ENCODE data around the gene PPP2CA.
A peak's percentile ranks its signal among the peaks of the same experiment; 100 is the strongest.
"Not testable (repeated sequence)": the region's sequence is repeated elsewhere in the genome, so short reads cannot be mapped to it uniquely, and the experiment has no call there.

The PPP2CA gene

DNA sequence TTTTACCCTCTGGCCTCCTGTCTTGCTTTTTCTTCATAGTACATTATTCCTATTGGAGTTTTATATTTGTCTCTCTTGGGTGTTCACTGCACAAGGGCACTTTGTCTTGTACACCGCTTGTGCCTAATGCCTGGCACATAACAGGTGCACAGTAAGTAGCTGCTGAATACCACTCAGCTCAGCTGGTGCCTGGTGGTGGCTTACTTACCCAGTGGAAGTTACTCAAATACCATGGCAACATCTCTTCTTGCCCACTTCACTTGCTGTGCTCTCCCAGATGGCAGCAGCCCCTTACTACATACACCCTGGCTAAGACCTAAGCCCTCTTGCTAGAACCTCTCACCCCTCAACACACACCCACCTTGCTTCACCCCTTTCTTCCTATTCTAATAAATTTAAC lies 37.8 kb downstream of the PPP2CA start:
- no peak for DNase-seq

DNA sequence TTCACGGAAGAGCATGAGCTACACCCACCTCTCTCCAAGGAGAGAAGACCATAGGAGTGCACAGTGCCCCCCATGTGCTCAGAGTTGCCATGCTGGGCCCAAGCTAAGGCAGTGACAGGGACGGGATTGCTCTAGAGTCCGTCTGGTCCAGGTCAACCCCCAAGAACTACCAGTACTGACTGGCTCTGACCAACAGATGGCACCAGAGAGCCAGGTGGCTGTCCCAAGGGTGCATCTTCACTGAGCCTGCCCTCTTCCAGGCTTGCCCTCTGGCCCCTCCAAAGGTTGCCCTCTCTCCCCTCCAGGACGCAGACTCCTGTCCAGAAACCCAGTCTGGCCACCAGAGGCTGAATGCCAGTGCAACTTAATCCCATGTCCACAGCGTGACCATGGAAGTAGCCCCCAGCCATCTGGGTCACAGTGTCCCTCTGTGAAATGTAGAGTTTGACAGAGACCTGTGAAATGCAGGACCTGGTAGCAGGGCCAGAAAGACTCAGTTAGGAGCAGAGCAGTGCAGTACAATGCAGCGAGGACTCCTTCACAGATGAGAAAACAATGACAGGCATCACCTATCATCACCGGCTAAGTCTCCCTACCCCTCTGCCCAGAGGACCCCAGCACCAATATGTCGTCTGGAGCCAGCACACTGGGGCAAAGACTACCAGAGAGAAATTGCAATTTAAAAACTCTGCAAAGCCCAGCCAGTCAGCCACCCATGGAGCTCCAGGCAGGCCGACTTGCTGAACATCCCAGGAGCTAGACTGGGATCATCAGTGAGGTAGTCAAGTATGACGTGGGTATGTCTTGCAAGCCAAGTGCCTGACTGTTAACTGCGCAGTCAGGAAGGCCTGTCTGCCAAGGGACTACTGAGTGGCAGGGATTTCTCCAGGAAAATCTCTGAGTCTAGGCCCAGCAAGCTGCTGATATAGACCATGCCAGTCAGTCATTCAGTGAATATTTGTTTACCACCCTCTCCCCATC lies 41.4 kb downstream of the PPP2CA start:
- DNase-seq: peak; percentile 48

DNA sequence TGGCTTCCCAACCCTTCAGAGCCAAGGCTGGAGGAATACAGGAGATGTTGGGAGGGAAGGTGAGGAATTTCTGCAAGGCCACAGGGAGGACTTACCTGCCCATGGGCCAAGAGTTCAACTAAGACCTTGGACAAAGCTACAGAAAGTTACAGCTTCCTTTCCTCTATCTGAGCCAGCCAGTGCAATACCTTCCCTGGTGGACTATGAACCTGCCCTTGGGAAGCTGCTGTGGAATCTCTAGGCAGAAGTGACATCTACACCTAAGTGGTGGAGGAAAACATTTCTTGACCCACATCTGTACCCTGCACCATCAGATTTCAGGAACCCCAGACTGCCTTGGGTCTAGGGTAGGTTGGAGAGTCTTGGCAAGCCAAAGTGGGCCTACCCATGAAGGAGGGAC lies 42.4 kb downstream of the PPP2CA start:
- DNase-seq: no peak

DNA sequence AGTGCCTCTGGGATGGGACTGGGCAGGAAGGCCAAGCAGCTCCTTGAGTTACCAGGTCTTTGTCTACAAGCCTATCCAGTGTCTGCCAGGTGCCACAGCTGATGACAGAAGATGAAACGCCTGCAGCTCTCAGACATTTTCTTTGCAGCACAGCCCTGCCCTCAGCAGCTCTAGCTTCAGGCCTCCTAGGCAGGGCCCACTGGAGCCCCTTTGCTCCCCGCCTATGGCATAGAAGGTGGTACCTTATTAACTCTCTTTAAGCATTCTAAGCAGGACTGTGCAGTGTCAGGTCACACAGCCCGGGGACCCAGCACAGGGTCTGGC lies 47.8 kb downstream of the PPP2CA start:
- DNase-seq: no peak

DNA sequence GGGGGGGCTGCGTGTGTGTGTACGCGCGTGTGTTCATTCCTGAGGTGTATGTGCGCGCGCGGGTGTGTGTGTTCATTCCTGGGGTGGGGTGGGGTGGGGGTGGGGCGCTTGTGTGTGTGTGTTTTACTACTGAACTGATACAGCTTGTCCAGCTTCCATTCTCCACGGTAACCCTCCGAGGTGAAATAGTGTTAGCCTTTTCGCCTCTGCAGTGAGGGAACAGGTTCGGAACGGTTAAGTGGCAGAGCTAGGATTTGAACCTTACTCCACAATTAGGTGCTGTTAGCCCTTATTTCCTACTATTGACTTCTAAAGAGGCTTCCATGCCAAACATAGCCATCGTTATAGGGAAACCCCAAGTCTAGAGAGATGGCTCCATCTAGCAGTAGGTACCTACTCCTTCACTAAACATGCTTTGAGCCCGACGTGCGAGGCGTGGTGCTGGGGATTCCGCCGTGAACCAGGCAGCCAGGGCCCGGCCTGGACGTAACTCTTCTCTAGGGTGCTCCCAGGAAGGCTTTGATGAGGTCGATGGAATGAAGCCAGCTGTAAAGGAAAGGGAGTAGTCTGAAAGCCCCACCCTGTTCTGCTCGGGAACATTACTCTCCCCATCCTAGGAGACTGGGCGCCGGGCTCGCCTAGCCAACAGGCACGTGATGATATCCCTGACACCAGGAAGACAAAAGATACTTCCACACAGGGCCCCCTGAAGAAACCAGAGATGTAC lies 48.3 kb downstream of the PPP2CA start:
- peak; percentile 19 for DNase-seq

DNA sequence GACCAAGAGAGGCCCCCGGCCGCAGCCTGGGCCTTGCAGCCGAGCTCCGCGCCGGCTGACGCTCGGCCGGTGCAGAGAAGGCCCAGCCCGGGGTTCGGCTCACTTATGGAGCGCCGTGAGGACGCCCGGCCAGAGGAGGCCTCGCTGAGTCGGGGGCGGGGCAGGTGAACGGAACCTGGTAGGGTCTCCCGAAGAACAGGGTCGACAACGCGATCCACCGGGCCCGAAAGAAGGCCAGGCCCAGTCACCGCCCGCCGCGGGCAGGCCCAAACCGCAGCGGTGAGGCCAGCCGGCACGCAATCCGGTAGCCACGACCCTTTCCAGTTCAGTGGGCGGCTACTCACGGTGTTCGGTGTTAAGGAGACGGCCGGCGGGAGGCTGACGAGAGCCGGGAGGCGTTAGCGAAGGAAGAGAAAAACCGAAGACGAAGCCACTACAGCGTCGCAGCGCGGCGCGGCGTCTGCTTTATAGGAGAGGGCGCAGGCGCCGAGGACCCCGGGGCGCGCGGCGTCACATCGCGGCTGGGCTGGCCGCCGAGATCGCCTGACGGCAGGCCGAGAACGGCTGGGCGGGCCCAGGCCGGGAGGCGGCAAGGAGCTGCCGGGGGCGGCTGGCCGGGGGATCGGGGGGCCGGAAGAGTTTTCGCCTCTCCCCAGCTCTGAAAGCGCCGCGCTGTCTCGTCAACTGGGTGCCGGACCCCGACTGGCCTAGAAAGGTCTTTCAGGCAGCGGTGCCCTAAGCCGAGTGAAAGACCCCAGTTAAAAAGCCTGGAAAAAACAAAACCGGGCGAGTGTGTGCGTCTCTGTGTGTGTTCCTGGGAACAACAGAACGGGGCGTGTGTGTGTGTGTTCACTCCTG lies 49.1 kb downstream of the PPP2CA start, which contains the start of gene SKP1:
Gene SKP1, minus strand, starts transcription at position 440 of the 858 bp plus-strand sequence. CDS start 2,928 bp downstream, outside the sequence.
- DNase-seq: peak; percentile 81

DNA sequence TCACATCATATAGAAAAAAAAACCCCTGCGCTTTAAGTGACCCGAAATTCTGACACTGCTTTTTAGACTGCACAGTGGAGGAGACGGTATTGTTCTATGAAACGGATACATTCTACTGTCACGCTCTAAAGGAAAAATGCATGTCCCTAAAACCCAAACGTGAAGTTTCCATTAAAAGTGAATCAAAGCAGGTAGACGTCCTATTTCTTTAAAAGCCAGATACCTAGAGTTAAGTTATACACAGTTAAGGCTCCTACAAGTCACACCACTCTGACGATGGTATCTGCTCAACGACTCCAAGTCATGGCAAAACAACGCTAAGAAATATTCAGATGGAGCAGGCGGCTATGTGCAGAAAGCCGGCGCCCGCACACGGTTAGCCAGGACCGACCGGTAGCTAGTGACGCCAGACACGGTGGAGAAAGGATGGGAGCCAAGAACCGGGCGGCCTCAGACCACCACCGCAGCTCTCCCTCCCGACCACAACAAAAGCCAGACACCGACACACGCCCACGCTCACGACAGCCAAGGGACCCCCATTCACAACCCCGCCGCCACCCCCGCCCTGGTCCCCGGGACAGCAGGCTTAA lies 49.9 kb downstream of the PPP2CA start:
- DNase-seq: peak; percentile 27

DNA sequence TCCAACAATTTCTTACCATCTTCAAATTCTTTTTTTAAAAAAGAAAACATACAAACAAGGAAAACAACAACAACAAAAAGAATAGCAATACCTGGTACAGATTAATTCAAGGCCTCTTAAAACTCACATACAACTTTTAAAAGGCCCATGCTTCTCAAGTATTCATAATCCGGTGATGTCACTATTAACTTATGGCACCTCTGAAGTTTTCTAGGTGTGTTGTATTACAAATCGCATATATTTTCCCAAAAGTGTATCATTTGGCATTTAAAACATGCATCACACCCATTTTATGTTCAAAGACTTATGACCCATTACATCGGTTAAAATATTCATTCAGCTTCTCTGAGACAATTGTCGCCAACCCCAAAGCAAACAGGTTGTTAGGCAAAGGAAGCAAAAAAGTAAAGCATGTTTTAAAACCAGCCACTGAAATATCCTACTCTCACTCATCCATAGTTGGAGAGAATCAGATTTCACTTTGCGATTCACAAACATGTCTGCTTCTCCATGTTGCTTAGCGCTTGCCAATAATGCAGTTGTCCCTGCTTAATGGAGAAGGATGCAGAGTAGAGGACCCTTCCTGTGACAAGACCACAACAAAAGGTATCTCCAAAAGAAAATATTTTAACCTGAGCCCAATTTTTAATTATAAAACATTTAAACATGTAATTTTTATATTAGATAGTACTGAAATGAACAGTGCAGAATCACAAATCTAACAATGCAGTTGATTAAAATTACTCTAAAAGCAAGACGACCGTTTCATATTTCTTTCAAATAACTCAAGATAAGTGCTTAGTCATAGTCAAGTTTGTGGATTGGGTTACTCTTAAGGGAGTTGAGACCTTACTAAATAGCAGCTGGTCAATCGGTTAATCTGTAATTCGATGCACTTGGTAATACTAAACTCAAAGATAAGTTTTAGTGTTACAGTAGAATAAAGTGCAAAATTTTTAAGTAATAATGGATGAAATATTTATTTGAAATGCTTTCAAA lies 50.7 kb downstream of the PPP2CA start:
- peak; percentile 40 for DNase-seq

DNA sequence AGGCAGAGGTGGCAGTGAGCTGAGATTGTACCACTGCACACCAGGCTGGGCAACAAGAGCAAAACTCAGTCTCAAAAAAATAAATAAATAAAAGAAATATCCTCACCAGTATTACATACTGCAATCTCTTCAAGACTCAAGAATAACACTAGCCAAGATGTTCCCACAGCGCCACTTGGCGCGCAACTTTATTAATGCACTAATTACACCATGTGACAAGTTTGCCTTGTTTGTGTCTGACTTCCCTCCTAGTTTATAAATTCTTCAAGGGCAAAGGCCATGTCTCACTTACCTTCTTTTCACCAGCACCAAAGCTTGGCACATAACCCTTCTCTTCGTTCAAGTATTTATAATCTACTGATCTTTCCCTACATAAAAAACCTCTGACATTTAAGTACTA lies 53.9 kb downstream of the PPP2CA start:
- no peak for DNase-seq

DNA sequence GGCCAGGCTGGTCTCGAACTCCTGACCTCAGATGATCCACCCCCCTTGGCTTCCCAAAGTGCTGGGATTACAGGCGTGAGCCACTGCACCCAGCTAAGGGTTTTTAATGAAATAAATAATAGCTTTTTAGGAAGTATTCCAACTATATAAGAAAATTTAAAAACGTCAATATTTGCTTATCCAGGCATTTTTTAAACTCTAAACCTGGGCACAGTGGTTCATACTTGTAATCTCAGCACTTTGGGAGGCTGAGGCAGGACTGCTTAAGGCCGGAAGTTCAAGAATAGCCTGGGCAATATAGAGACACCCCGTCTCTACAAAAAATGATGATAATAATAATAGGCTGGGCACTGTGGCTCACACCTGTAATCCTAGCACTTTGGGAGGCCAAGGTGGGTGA lies 63.3 kb downstream of the PPP2CA start:
- DNase-seq: no peak

DNA sequence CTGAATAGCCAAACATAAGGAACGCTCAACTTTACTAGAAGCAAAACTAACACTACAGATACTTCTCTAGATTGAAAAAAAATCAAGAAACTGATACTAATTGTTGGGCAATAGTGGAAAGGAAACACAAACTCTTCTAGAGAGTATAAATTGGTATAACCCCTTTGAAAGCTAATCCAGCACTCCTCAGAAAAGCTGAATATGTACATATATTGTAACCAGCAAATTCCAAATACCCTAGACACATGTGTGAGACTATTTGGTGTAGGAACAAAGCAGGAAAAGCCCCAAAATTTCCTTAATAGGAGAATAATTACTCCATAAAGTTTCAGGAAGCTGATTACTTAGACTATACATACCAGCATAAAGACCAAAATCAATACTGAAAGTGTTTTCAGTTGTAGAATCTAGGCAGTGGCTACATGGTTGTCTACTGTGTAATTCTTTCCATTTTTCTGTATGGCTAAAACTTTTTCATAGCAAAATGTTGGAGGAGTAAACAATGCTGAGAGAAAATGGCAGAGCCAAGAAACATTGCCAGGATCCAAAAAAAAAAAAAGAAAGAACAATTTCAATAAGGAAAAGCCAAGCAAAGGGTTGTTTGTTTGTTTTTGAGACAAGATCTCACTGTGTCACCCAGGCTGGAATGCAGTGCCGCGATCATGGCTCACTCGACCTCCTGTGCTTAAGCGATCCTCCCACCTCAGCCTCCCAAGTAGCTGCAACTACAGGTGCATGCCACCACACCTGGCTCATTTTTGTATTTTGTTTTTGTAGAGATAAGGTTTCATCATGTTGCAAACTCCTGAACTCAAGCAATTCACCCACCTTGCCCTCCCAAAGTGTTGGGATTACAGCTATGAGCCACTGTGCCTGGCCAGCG lies 64.1 kb downstream of the PPP2CA start:
- DNase-seq: no peak

DNA sequence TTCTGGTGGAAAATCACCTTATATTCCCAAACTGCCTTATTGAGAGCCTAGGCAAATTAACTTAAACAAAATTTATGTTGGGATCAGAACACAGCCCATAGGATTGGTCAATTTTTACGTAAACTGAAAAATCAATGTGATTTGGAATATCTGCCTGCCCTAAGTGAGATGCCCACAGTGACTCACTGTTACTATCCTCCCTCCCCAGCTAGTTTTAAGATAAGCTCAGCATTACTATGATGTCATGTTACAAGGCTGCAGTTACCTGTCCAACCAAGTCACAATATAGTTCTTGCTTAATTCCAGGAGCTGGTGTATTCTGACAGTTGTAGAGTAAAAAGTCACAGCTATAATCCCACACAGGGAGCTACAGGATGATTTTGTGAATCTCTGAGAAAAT lies 72.2 kb downstream of the PPP2CA start:
- no peak for DNase-seq

DNA sequence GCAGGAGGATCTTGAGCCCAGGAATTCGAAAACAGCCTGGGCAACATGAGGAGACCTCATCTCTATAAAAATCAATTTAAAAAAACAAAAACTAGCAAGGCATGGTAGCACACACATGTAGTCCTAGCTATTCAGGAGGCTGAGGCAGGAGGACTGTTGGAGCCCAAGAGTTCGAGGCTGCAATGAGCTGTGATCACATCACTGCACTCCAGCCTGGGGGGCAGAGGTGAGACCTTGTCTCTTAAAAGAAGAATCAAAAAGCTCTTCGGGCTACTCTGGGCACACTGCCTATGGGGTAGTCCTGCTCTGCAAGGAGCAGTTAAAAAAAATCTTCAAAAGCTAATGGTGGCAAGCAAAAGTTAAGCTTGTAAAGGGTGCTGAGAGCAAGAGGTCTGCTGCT lies 72.6 kb downstream of the PPP2CA start:
- DNase-seq: no peak

DNA sequence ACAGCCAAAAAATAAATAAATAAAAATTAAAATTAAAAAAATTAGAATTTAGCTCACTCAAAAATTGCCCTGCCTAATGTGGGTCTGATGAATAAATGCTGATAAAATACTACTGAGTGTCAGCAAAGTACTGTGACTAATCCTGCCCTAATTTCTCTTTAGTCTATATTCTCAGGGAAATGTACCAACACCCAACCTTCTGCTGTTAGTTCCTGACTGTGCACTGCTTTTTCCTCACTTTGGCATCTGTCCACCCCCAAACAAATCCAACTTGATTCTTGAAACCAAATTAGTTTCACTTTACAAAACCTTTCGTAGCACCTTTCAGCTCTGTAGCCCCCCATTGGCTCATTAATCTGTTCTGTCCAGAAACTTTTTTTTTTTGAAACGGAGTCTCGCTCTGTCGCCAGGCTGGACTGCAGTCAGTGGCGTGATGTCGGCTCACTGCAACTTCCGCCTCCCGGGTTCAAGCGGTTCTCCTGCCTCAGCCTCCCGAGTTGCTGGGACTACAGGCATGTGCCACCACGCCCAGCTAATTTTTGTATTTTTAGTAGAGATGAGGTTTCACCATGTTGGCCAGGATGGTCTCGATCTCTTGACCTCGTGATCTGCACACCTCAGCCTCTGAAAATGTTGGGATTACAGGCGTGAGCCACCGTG lies 73.6 kb downstream of the PPP2CA start:
- not testable (repeated sequence) for DNase-seq

DNA sequence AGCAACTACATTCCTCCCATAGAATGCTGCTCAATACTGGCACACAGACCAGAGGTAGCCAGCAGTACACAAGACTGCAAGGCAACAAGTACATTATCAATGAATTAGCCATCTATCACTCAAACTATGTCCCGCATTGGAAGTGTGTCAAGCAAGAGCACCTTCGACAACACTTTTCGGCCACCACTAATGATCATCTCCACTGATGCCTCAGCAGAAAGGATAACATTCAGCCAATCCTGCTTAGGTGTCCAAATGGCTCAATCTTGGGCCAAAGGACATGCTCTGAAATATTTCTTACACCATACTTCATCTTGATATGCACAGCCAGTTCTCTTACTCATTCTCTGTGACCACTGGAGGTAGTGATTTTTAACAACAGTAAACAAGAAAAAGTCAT lies 74.2 kb downstream of the PPP2CA start:
- no peak for DNase-seq

DNA sequence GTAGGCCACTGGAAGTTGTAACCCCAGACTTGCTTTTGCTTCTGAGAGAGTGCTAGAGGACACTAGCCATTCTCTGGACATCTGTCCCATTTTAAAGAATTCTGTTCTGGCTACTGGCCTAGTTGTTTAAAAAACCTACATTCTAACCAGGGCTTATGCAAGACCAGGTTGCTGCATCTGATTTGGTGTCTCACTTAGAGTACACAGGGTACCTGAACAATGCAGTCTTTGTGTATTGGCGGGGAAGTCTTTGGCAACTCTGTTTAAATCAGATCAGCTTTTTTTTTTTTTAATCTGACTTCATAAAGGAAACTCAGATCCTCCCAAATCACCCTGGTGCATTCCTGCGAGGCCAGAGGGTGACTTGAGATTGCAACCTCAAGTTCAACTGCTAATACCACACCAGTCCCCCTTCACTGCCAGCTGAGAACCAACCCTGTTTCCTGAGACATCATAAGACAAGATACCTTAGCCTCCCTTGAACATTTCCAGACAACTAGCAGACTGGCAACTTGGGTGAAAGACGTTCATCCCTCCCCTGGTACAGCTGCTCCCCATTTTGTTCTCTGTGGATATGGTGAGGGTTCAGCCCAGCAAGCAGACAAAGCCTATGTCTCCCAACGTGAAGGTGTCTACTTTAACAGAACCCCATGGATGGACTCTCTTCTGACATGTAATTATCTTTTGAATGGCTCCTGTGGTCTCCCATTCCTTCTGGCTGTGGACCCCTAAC lies 76.1 kb downstream of the PPP2CA start:
- no peak for DNase-seq

DNA sequence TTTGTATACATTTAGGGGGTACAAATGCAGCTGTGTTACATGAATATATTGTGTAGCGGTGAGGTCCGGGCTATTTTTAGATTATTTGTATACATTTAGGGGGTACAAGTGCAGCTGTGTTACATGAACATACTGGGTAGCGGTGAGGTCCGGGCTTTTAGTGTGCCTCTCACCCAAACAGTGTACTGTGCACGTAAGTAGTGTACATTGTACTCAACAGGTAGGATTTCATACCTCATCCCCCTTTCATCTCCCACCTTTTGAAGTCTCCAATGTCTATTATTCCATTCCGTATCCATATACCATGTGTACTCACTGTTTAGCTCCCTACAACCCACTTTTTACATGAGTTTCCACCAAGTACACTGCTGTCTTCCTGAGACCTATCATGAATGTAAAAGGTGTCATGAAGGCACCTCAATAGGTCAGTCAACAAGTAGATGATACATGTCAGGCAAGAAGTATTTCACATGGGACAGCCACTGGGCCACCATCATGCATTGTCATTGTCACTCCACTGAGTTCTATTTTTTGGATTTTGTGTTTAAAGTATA lies 76.8 kb downstream of the PPP2CA start:
- no peak for DNase-seq

DNA sequence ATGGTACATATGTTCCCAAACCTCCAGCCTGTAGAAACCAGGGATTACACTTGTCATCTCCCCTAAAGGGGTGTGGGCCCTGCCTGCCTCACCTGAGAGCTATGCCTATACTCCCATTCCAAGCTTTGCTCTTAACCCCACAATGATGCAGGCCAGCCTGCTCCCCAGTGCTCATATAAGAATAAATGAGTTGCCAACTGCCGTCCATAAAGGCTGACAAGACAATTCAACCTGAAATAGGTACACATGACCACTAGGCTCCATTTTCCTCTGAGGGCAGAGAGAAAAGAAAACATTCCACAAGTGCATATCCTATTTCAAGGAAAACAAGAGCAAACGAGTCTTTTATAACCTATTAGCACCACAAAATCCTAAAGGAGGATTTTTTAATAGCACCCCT lies 77.6 kb downstream of the PPP2CA start:
- DNase-seq: no peak

All from fibroblast of skin of right biceps (primary cell).